WERI-Rb-1 (cell line): ENCODE measurements around the gene CTU2.

ENCODE experiments used
- DNase-seq: peaks from one replicate; pipeline ENCODE4 v3.0.0-alpha.2; 2020
- H3K27ac ChIP-seq: fragments of 250-450 bp; sonication (Bioruptor Pico); 2 replicates; pipeline ENCODE4 v1.5.1; 2020; ENCODE audit warnings: mild to moderate bottlenecking, moderate library complexity
- H3K27me3 ChIP-seq: fragments of 250-450 bp; sonication (Bioruptor Pico); 2 replicates; pipeline ENCODE4 v1.5.1; 2021; ENCODE audit warnings: mild to moderate bottlenecking, low read depth, moderate library complexity; ENCODE audit not compliant: insufficient read depth, severe bottlenecking
- H3K36me3 ChIP-seq: fragments of 250-450 bp; sonication (Bioruptor Pico); 2 replicates; pipeline ENCODE4 v1.5.1; 2020; ENCODE audit warnings: mild to moderate bottlenecking, moderate library complexity
- H3K4me3 ChIP-seq: 2 replicates; pipeline ENCODE4 v1.5.1; 2011; ENCODE audit warnings: low read depth, mild to moderate bottlenecking, control low read depth, low read length
- H3K9me3 ChIP-seq: fragments of 250-450 bp; sonication (Bioruptor Pico); 2 replicates; pipeline ENCODE4 v1.5.1; 2021; ENCODE audit warnings: mild to moderate bottlenecking, moderate library complexity; ENCODE audit not compliant: severe bottlenecking
- TF ChIP-seq, protein P1 (sequence below): IDR thresholded peaks from 2 replicates; pipeline ENCODE4 v1.5.1; 2011; ENCODE audit warnings: low read depth, mild to moderate bottlenecking, control low read depth, inconsistent platforms, low read length

Gene CTU2

DNA sequence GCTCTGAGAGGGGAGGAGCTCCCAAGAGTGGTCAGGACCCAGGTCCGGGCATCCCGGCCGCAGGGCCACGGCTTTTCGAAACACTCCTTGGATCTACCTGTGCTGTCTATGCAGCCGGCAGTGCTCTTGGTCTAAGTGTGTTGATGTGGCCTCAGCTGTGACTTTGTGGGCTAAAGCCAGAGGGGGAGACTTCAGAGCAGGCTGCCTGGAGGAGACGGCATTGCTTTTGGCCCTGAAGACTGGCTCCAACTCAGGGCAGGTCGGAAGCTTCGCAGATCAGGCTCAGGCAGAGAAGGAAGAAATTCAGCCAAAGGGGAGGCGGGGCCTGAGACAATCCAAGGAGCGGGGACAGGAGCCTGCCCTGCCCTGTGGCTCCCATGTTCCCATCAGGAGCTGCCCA, 47.3 kb downstream of the CTU2 start:
- Histone ChIP-seq H3K27me3 (no peaks in the 10 kb centered on the region), H3K36me3 (no peaks in the 10 kb centered on the region), H3K4me3 (no peak overlapping the region), H3K27ac (no peak overlapping the region), H3K9me3 (no peaks in the 10 kb centered on the region)
- TF ChIP-seq, protein P1, sequence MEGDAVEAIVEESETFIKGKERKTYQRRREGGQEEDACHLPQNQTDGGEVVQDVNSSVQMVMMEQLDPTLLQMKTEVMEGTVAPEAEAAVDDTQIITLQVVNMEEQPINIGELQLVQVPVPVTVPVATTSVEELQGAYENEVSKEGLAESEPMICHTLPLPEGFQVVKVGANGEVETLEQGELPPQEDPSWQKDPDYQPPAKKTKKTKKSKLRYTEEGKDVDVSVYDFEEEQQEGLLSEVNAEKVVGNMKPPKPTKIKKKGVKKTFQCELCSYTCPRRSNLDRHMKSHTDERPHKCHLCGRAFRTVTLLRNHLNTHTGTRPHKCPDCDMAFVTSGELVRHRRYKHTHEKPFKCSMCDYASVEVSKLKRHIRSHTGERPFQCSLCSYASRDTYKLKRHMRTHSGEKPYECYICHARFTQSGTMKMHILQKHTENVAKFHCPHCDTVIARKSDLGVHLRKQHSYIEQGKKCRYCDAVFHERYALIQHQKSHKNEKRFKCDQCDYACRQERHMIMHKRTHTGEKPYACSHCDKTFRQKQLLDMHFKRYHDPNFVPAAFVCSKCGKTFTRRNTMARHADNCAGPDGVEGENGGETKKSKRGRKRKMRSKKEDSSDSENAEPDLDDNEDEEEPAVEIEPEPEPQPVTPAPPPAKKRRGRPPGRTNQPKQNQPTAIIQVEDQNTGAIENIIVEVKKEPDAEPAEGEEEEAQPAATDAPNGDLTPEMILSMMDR = no peak
- no peak for DNase-seq

DNA sequence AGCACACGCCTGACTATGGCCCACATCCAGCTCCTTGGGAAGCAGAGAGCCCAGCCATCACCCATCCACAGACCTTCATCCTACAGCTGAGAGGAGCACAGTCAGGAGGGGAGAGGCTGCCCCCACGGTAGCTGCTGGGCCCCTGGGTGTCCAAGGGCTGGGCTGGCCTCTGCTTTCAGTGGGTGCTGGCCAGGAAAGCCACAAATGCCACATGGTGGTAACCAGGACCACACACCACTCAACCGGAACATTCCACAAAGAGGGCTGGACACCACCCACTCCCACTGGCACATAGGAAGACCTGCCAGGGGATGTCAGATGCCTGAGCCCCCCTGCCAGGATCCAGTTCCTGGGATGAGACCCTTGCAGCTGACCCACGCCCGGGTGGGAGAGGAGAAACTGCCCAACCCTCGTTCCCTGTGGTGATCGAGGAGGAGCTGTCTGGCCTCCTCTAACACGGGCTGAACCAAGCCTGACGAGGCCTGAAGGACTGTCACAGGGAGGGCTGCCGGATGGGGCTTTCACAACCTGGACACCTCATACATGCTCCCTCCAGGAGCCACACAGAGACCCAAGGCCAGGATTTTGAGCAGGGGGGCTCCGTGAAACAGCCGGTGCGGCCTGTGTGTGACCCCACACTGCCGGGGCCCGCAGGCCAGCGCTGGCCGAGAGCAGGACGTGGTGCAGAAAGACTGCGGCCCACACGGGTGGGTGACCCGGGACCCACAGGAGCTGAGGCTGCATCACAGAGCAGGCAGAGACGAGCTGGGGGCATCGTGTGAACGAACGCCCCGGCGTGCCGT, 48.0 kb downstream of the CTU2 start:
- no peak overlapping the region for H3K27ac ChIP-seq
- H3K36me3 ChIP-seq = no peaks in the 10 kb centered on the region
- TF ChIP-seq, protein P1 = no peak
- H3K9me3 ChIP-seq = no peaks in the 10 kb centered on the region
- no peak for DNase-seq
- H3K27me3 ChIP-seq = no peaks in the 10 kb centered on the region
- no peak overlapping the region for H3K4me3 ChIP-seq

DNA sequence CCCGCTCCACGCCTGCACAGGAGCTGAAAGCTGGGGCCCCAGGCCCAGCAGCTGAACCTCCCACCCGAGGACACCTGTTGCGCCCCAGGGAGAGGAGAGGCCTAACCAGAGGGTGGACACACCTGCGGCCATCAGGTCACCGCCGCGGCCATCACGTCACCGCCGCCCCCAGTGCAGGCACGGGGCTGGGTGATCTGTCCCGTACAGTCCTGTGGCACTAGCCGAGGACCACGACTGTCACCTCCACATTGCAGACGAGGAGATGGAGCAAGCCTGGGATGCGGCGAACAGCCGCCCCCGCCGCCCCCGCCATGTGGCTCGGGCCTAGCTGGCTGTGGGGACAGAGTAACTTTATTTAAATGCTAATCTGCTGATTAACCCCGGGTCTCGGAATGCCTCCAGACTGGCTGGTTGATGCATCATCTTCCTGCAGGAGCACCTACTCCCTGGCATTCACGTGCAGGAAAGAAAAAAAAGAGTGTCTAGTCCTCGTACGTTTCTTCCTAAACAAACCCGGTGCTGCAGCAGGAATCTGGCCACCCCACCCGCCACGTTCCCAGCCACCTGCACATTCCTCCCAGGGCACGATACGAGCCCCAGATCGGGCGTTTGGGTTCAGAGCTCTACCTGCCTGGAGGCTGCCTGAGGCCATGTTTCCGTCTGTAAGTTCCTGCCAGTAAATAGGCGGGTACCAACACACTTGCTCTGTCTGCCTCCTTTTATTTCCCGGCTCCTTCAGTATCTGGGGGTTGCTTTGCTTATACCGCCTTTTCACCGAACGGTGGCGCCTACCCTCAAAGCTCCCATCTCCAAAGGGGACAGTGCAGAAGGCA, 48.8 kb downstream of the CTU2 start:
- peak; percentile 31 for DNase-seq
- Histone ChIP-seq H3K27me3 (no peaks in the 10 kb centered on the region), H3K36me3 (no peaks in the 10 kb centered on the region), H3K4me3 (no peak overlapping the region), H3K27ac (no peak overlapping the region), H3K9me3 (no peaks in the 10 kb centered on the region)
- TF ChIP-seq, protein P1 = peak; percentile 36

DNA sequence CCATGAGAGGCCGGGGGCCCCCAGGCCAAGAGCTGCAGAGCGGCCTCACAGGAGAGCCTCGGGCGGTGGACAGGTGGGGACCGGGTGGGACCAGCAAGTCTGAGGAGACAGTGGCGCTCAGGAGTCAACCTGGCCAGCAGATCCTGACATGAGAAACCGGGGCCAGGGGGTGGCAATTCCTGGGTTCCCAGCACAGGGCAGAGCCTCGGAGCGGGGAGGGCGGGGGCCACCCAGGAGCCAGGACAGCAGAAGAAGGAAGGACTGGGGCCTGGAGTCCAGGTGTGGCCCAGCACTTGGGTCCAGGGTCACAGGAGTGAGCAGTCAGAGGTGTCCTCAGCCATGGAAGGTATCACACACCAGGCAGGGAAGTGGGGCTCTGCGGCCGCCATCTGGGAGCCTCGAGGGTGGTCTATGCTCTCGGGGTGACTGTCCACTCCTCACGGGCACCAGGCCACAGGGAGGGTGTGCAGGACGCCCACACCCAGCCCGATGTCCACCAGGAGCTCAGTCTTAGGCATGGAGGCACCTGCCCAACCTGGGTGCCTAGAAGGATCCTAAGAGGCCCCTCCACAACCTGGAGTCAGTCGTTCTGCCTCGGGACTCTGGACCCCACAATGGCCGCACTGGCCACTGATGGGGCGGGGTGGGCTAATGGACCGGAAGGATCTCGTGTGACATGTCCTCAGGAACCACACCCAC, 49.6 kb downstream of the CTU2 start:
- H3K36me3 ChIP-seq = no peaks in the 10 kb centered on the region
- no peak for DNase-seq
- H3K27me3 ChIP-seq = no peaks in the 10 kb centered on the region
- H3K9me3 ChIP-seq = no peaks in the 10 kb centered on the region
- no peak overlapping the region for H3K27ac ChIP-seq
- TF ChIP-seq, protein P1 = no peak
- H3K4me3 ChIP-seq = no peak overlapping the region

DNA sequence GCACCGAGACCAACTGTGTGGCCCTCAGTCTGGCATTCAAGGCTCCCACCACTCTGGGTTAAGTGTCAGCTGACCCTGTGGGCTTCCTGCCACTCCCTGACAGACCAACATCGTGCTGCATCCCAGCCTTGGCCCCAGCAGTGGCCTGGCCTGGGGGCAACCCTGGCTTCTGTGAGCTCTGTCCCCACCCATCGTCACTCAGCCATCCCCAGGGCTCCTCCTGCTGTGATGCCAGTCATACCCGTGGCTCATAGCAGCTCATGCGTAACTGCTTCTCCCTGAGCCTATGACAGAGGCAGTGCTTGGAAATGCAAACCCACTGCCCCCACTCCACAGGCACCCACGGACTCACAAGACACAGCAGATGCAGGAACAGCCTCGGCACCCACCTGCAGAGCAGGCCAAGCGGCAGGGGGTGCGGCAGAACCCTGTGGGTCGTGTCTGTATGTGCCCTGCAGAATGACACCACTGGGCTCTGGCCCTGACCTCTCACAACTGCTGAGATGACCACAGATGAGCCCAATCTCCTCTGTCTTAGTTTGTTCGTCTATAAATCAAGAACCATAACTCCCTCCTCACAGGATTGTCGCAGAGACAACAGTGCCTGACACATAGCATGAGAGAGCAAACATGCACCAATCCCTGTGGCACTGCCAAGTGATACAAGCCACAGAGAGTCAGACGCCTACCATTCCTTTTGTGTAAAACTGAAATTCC, 52.1 kb downstream of the CTU2 start:
- H3K4me3 ChIP-seq = no peak overlapping the region
- no peak overlapping the region for H3K27ac ChIP-seq
- DNase-seq = no peak
- H3K36me3 ChIP-seq = no peaks in the 10 kb centered on the region
- TF ChIP-seq, protein P1 = no peak
- no peaks in the 10 kb centered on the region for H3K9me3 ChIP-seq
- no peaks in the 10 kb centered on the region for H3K27me3 ChIP-seq
